Cardiac fibroblast (primary cell): ENCODE results near the gene CHAC1.

Source experiments
- DNase-seq, 2 donors: peaks; one replicate each; pipeline versions ENCODE4 v3.0.0 to v3.0.0-alpha.2; 2010; ENCODE audit warnings: low read depth in 2 of 2
- H3K4me3 ChIP-seq, 2 donors: replicated peaks in 1 of 2; 1 replicate in 1 of 2; 2 replicates in 1 of 2; pipeline ENCODE4 v1.5.1; 2011; ENCODE audit warnings: low read depth in 2 of 2, low read length in 2 of 2, mild to moderate bottlenecking in 2 of 2, moderate library complexity in 1 of 2
- CTCF ChIP-seq: IDR thresholded peaks from one replicate; pipeline ENCODE4 v1.5.1; 2011; ENCODE audit warnings: low read depth, mild to moderate bottlenecking, low read length, inconsistent platforms

Gene CHAC1

GRCh38 chr15:40932649-40933516 is 20.4 kb upstream of the CHAC1 start:
- no peak for DNase-seq
- no peak overlapping the region for H3K4me3 ChIP-seq
- TF ChIP-seq CTCF: no peak

- no peak for DNase-seq
- TF ChIP-seq CTCF: no peak
- no peak overlapping the region for H3K4me3 ChIP-seq
Observed at GRCh38 chr15:40933517-40933902, 19.8 kb upstream of the CHAC1 start.

GRCh38 chr15:40934457-40934856 is 18.8 kb upstream of the CHAC1 start:
- DNase-seq: no peak
- TF ChIP-seq CTCF: no peak
- H3K4me3 ChIP-seq: no peak overlapping the region

- H3K4me3 ChIP-seq: no peak overlapping the region
- no peak for DNase-seq
- no peak for TF ChIP-seq CTCF
Observed at GRCh38 chr15:40936234-40936708, 17.0 kb upstream of the CHAC1 start.

GRCh38 chr15:40936709-40937666 is 16.3 kb upstream of the CHAC1 start:
- TF ChIP-seq CTCF: no peak
- no peak overlapping the region for H3K4me3 ChIP-seq
- peak in 1 of 2 donors; percentile 65 for DNase-seq

GRCh38 chr15:40937762-40938535 is 15.3 kb upstream of the CHAC1 start:
- DNase-seq: no peak
- no peak overlapping the region for H3K4me3 ChIP-seq
- TF ChIP-seq CTCF: peak; percentile 16
